ENCODE results near the gene ADGRB3.

Gene ADGRB3

DNA sequence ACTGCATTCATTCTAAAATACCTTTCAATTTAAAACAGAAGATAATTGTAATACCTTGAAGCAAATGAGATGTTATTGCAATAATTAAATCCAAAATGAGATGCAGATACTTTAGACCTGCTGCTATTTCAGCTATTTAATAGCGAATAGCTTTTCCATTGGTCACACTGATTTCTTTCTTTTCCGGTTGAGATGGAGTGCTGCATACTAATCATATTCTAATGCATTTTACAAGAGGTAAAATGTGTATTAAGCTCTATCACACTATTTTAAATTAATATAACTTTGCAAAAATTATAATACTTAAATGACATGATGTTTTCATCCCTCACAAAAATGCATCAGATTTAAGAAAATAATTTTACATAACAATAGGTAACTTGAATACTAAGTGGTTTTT is 74.0 kb downstream of the ADGRB3 start:
- TF ChIP-seq GATA2 (IDR thresholded peaks at IDR 0.05; ENCODE audit: low read depth, low read length) (no peak), GATA3 (IDR thresholded peaks at IDR 0.05; ENCODE audit: low read depth, low read length) (no peak)

DNA sequence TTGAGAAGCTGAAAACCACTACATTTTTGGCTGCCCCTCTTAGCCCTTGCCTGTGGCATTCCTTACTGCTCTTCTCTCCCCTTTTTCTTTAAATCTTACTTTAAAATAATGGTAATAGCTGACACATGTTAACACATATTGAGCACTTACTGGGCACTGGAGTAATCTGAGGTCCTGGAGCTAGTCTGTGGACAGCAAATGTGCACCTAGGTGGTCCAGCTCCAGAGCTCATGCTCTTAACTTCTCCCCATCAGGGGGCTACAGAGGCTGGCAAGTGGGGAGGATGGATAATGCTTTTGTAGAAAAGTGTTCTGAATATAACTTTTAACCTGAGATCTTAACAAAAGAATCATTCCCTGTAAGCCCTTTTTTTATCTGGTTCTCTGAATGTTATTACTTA is 74.8 kb downstream of the ADGRB3 start:
- no peak for TF ChIP-seq GATA3 (IDR thresholded peaks at IDR 0.05; ENCODE audit: low read depth, low read length)
- no peak for TF ChIP-seq GATA2 (IDR thresholded peaks at IDR 0.05; ENCODE audit: low read depth, low read length)

DNA sequence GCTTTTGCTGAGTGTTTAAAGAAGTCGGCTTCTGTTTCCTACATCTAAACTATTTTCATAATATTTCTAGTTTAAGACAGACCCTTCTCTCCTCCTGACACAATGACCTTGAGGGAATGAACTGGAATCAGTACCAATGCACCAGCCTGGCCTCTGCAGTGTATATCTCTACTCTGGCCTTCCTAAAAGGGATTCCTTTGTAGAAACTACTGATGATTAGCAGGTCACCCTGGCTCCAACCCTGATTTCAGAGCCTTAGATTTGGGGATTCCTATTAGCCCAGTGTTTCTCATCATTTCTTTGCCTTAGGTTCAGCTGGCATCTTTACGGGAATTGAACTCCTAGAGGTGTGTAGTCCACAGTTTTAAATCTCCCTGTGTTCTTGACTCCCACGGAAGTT is 75.4 kb downstream of the ADGRB3 start:
- TF ChIP-seq GATA2 (IDR thresholded peaks at IDR 0.05; ENCODE audit: low read depth, low read length) (no peak), GATA3 (IDR thresholded peaks at IDR 0.05; ENCODE audit: low read depth, low read length) (no peak)

DNA sequence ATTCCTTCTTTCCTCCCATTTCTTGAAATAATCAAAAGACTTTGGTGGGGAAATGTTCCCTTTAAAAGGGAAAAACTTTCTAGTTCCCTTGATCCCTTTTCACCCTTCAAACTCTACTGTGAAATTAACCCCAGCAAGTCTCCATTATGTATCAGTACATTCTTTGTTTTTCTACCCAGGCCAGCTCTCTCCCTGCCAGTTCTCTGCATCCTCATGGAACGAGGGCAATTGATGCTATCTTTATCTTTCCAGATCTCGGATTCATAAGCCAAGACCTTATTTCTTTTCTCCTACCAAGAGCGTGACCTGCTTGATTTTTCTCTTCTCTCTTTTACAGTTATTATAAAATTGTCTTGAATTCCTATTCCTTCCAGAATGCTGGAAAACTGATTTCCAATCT is 75.8 kb downstream of the ADGRB3 start:
- TF ChIP-seq GATA2 (IDR thresholded peaks at IDR 0.05; ENCODE audit: low read depth, low read length) (no peak), GATA3 (IDR thresholded peaks at IDR 0.05; ENCODE audit: low read depth, low read length) (no peak)

DNA sequence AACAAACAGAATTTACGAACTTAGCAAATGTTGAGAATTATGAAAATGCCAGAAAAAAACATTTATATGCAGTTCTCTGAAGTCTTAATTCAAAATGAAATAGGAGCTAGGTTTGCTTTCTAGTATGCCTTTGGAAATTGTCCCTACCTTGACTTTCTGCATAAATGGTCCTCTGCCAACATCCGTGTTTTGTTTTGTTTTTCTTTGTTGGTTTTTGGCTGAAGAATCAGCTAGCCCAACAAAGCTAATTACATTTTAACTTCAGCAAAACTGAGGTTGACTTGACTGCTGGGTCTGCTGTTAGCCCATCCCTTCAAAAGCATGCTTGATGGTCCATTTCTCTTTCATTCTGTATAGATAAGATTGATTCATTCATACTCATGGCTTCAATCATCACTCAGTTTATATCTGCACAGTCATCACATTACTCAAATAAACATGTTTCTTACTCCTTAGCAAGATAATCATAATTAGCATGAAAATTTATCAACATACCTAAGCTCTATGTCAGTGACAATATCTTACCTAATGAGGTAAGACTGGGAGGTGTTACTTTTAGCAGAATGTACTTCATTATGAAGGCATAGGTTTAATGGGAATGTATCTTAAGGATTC is 76.4 kb downstream of the ADGRB3 start:
- TF ChIP-seq GATA3 (IDR thresholded peaks at IDR 0.05; ENCODE audit: low read depth, low read length) (no peak), GATA2 (IDR thresholded peaks at IDR 0.05; ENCODE audit: low read depth, low read length) (no peak)

DNA sequence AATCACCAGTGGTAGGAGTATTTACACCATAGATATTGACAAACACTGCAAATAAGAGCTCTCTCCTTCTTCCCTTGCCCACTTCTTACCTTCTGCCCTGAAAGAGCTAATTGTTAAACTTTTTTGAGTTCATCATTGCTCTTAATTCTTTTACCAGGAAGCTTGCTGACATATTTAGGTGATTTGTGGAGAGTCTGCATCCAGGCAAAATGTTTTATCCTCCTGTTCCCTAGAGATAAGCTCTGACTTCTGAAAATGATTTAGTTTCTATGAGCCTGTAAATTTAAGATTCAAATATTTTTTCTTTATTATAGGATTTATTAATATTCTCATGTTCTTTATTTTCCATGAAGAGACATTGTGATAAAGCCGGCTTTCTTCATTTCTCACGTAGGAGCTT is 81.5 kb downstream of the ADGRB3 start:
- no peak for TF ChIP-seq GATA2 (IDR thresholded peaks at IDR 0.05; ENCODE audit: low read depth, low read length)

DNA sequence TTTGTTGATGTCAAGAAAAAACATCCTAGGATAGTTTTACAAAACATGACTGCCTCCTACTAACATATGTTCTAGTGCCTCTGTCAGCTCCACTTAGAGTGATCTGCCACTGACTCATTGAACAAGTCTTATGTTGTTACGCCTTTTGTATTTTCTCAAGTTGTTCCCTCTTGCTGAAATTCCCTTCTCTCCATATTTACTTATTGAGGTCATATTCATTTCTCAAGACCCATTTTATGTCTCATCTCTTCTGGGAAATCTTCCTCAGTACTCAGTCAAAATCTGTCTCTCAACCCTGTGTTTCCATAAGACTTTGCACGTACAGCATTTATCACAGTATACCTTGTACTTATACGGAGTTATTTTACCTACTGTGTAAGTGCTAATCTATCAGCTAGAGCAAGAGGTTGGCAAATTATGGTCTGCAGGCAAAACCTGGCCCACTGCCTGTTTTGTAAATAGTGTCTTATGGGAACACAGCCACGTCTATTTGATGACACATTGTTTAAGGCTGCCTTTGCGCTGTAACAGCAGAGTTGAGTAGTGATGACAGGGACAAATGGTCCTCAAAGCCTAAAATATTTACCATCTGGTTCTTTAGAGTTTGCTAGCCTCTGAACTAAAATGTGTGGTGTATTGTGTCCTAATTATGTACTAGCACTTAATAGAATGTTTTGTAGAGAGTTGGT is 83.4 kb downstream of the ADGRB3 start:
- TF ChIP-seq GATA3 (IDR thresholded peaks at IDR 0.05; ENCODE audit: low read depth, low read length) (no peak), GATA2 (IDR thresholded peaks at IDR 0.05; ENCODE audit: low read depth, low read length) (no peak)

DNA sequence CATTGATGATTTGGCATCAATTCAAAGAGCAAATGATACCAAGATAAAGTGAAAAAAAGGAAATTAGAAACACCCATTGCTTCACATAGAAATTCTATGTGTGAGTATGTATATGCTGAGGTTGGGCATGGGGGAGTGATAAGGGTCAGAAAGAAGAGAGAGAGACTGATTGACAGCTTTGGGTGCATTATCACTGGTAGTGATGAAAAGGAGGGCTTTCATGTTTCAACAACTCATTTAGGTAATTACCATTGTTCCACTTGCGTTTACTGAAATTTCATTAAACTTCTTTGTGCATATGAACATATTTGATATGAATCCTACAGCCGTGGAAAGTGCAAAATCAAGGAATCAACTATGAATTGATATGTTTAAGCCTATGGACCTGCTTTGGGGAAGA is 84.7 kb downstream of the ADGRB3 start:
- TF ChIP-seq GATA2 (IDR thresholded peaks at IDR 0.05; ENCODE audit: low read depth, low read length) (no peak), GATA3 (IDR thresholded peaks at IDR 0.05; ENCODE audit: low read depth, low read length) (no peak)

DNA sequence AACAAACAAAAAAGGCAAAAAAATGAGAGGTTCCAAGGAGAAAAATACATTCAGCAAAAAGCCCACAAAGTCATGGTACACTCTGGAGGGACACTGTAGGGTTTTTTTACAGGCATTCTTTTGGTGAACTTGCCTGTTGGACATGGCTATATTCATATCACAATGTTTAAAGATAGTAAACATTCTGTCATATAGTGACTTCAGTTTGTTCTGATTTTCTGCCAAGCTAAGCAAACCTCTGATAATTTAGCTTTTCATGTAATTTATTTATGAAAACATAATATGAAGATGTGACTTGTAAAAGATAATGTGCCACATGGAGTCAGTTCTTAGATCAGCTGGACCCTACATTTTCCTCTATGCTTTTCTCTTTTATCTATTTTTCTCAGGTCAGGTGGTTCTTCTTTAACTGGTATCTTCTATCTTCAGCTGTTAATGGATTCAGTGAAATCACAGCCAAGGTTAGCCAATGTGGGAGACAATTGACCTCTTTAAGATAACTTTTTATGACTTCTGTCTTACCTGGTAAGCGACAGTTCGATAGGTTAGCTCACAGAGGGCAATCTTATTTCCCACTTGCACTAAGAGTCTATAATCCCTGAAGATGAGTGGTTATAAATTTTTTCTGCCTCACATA is 87.9 kb downstream of the ADGRB3 start:
- TF ChIP-seq GATA2 (IDR thresholded peaks at IDR 0.05; ENCODE audit: low read depth, low read length) = no peak
- no peak for TF ChIP-seq GATA3 (IDR thresholded peaks at IDR 0.05; ENCODE audit: low read depth, low read length)

DNA sequence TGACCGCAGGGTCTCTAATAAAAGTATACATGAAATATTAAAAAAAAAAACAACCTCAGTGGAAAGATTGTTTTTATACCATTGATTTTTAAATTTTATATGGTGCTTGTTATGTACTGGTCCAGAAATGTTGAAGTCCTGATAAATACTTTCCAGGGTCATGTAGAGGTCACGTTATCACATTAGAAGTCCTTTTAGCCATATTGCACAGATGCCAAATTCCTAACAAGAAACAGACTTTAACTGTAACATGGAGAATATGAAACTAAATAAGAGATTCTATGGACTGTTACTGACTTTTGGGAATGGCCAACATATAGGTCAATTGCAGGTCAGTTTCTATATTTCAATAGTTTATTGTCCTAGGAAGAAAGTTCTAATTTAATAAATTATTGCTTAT is 89.0 kb downstream of the ADGRB3 start:
- TF ChIP-seq GATA3 (IDR thresholded peaks at IDR 0.05; ENCODE audit: low read depth, low read length) (no peak), GATA2 (IDR thresholded peaks at IDR 0.05; ENCODE audit: low read depth, low read length) (no peak)

DNA sequence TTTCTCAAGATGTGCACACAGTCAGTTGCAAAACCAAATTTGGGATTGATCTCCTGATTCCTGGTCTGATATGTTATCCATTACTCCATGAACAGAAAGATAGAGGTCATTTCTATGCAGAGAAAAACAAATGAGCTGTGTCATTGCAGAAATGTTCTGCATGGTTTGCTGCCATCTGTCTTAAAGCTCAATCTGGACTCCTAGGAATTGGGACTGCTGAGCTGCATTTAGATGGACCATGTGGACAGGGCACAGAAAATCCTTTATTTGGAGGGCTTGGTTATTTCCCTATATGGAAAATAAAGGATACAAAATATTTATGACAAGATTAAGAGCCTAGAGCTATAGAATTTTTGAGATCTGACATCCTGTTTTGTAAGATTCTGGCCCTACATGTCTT is 91.3 kb downstream of the ADGRB3 start:
- TF ChIP-seq GATA2 (IDR thresholded peaks at IDR 0.05; ENCODE audit: low read depth, low read length) (no peak), GATA3 (IDR thresholded peaks at IDR 0.05; ENCODE audit: low read depth, low read length) (0 out of 2 replicates have a peak, but pooled peaks have one; percentile 35)

DNA sequence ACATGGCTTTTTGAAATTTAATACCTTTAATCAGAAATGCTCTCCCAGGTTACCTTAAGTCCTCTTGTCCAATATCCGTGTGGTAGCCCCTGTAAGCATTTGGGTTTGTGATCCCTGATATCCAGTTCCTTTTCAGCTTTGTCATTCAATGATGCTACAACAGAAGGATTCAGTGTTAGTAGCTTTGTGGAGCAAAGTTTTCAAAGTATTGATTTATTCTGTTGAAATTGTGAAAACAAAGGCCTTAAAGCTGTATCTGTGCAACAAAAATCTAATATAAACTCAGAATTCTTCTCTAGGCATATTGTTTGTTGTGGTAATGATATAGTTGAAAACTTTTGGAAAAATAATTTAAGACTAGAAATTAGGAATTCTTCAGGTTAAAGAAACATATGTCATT is 91.9 kb downstream of the ADGRB3 start:
- no peak for TF ChIP-seq GATA2 (IDR thresholded peaks at IDR 0.05; ENCODE audit: low read depth, low read length)
- TF ChIP-seq GATA3 (IDR thresholded peaks at IDR 0.05; ENCODE audit: low read depth, low read length) = no peak

DNA sequence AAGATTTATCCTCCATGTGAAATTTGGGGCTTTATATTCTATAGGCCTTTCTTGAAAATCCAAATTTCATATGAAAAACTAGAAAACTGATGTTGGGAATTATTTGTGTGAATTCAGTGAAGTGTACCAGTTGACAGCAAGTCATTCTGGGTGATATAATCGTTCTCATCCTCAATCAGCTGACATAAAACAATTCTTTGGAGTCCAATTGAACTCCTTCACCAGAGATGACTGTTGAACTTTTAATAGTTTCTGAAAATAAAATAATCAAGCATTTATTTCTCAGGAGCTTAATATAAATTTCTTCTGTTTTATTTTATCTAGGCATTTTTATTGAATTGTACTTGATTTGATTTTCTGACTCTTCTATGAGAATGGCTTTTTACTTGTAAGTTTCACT is 92.6 kb downstream of the ADGRB3 start:
- TF ChIP-seq GATA3 (IDR thresholded peaks at IDR 0.05; ENCODE audit: low read depth, low read length) (no peak), GATA2 (IDR thresholded peaks at IDR 0.05; ENCODE audit: low read depth, low read length) (no peak)

DNA sequence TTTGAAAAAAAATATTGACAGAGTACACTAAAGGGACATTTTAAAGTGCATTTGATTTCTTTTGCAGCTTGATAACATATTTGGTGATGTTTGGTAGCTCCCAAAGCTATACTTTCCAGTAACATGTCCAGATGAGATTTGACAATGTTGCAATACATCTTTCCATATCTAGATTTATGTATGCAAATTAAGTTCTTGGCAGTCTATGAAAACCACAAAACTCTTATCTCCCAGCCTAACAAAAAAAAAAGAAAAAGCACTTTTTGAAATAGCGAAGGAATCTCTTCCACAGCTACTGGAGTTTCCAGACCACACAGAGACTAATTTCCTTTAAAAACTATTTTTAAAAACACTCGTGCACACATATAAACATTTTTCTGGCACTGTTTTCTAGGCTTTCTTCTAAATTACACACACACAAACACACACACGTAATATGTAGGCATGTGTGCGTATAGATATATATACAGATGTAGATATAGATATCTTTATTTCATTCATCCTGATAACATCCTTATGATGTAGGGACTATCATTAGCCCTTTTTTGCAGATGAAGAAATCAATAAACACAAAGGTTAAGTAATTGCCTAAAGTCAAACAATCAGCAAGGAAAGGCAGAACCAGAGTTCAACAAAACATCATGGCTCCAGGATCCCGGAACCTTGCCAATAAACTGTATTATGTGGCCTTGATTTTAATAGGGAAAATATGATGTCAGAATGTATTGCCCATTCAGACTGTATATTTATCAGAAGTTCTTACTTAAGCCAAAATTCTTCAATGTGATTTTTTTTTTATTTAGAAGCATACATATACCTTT is 93.3 kb downstream of the ADGRB3 start:
- TF ChIP-seq GATA3 (IDR thresholded peaks at IDR 0.05; ENCODE audit: low read depth, low read length) = no peak; the same call in 1 of the 2 replicates
- TF ChIP-seq GATA2 (IDR thresholded peaks at IDR 0.05; ENCODE audit: low read depth, low read length) = no peak; the same call in 1 of the 2 replicates

Data from SH-SY5Y (cell line).